K562 treated with DMSO at 1 percent for 24 hours (cell line): Measurements from ENCODE around the gene KLF8. TPM values are rescaled to one million over a fixed set of nuclear protein-coding genes. Genes with fewer than 3 reads are reported as not detected.

Experiments used
- total RNA-seq: library from RNA; unstranded; fragments of 300-600 nt; gene quantifications from 2 replicates; pipeline ENCODE4 v1.2.3, GENCODE V29; 2022; ENCODE audit warnings: low read depth; ENCODE audit not compliant: insufficient read depth

The KLF8 gene
- 0.15 TPM in 1 of 2 replicates, not detected in the other for total RNA-seq

GRCh38 chrX:56232221-56233082 lies at the start of gene KLF8:
KLF8 (plus strand) TSS chrX:56232356; CDS start chrX:56233335, 979 bp downstream.

